HG02852 (cell line): ENCODE measurements around the gene C20orf144.

Experiments used
- ATAC-seq: cut with Tn5 transposase; IDR thresholded peaks from one replicate; pipeline ENCODE4 v1.9.1; 2021; ENCODE audit warnings: mild to moderate bottlenecking, moderate library complexity; ENCODE audit not compliant: unreplicated experiment

The C20orf144 gene

DNA sequence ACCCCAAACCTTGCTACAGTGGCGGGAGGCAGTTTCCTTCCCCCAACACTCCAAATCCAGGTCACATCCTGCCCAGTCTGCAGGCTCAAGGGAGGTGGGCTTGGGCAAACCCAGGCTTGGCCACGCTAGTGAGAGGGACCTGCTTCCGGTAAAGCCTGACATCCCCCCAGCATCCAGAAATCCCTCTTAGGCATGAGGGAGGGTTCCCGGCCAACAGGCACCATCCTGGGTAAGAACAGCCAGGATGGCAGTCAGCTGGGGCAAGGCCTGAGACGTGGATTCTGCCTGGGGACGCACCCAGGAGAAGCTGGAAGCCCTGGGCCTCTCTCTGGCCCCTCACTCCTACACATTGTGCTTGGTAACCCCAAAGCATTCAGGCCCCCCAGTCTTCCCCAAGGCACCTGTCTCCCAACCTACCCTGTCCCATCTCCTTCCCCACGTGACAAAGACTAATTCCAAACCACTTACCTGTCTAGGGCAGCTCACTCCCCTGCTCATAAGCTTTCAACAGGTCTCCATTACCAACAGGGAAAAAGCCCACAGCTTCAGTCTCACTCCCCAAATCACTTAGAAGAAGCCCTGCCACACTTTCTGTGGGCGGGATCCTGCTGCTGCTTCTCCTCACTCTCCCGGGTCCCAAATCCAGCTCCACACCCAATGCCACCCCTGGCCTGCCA lies 2.1 kb downstream of the C20orf144 start:
- ATAC-seq, result no peak

DNA sequence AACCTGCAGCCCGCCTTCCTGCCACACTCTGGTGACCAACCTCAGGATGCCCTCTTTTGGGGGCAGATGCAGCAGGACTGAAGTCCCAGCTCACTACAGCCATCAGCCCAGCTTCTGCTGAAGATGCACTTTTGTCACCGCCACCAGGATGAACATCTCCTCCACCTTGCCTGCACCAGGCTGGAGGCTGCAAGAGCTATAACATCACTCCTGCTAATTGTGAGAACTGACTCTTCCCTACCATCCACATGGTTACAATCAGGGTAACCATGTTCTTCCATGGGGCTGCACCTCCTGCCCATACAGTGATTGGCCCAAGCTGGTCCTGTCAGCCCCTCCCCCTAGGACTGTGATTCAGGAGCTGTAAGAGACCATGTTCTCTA lies 2.6 kb downstream of the C20orf144 start:
- ATAC-seq, result no peak

DNA sequence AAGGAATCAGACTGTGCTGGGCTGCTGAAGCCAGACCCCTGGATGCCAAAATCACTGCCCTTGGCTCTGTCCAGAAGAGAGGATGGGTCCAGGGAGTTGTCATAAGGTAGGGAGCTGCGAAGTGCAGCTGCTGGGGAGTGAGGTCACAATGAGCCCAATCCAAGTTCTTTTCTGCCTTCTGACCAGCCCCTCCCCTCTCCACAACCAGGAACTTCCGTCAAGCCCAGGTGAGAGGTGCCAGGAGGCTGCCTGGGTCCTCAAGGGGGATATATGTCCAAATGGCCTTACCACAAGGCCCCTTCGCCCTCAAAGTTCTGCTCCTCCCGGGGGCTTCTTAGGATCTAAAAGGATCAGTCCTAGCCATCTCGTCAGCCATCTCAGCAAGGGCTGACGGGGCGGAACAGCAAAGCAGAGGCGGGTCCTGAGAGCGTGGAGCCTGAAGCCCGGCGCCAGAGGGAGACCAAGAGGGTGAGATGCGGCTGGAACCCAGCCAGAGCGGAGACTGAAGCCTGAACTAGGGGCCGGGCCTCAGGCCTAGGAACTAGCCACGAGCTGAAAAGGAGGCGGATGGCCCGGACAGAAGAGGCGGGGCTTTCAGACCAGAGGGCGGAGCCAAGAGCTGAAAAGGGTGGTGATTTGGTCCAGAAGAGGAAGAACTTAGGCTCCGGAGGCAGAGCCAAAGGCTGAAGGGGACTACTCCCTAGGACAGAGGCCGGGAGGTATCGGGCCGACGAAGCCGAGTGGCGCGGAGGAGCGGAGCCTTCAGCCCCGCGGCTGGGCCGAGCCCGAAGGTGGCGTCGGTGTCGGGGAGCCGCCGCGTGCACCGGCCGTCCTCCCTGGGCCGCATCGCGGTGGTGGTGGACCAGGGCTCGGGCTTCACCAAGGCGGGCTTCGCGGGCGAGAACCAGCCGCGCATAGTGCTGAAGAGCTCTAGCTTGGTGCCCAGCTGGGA lies 4.4 kb downstream of the C20orf144 start, which contains the start of gene ACTL10:
Gene ACTL10, plus strand, starts transcription at position 651 of the 952 bp plus-strand sequence. CDS start 555 bp downstream, outside the sequence.
- peak; percentile 60 for ATAC-seq

DNA sequence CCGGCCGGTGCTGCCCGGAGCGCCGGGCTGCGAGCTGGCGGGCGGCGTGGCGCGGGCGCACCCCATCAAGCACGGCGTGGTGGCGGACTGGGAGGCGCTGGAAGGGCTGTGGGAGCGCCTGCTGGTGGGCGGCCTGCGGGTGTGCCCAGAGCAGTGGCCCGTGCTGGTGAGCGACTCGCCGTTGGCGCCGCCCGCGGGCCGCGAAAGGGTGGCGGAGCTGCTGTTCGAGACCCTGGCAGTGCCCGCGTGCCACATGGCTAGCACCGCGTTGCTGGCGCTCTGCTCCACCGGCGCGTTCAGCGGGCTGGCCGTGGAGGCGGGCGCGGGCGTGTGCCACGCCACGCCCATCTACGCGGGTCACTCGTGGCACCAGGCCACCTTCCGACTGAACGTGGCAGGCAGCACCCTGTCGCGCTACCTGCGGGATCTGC lies 5.1 kb downstream of the C20orf144 start:
- peak; percentile 18 for ATAC-seq

DNA sequence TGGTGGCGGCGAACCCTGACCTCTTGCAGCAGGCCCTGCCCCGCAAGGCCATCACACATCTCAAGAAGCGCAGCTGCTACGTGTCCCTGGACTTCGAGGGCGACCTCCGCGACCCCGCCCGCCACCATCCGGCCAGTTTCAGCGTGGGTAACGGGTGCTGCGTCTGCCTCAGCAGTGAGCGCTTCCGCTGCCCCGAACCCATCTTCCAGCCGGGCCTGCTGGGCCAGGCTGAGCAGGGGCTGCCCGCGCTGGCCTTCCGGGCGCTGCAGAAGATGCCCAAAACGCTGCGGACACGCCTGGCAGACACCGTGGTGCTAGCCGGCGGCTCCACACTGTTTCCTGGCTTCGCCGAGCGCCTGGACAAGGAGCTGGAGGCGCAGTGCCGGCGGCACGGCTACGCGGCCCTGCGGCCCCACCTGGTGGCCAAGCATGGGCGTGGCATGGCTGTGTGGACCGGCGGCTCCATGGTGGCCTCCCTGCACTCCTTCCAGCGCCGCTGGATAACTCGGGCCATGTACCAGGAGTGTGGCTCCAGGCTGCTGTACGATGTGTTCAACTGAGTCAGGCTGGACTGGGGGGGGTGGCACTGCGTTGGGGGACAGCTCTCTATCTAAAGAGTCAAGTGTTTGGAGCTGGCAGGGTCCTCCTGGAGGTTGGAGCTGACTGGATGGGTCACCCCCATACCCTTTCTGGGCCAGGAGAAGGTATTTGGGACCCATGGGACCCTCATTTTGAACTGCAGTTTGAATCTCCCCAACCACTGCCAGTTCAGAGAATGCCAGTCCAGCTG lies 5.7 kb downstream of the C20orf144 start:
- ATAC-seq, result peak; percentile 35

DNA sequence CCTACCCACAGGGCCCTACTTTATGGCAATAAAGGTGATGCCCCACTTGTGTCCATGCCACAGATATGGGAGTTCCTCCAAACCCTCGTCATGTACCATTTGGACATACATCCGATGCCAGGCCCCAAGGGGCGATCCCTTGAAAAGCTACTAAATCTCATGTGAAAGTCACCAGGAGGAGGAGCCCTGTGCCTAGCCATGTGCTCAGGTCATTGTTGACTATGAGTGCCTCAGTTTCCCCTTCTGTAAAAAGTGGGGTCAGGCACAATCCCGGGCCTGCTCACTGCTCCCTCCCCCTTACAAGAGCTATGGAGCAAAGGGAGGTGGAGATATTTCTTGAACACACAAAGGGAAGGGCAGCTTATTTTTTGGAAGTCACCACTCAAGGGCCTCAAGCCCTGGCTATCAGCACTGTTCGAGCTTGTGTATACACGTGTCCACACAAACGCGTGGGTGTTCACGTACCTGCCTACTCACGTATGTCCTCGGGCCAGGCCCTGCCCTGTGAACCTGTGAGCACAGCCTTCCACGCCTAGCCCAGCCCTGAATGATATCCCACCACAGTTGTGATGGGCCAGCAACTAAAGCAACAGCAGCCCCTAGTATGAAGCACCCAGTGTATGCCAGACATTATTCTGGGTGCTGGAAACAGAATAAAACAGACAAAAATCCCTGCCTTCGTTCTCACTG lies 6.5 kb downstream of the C20orf144 start:
- no peak for ATAC-seq

DNA sequence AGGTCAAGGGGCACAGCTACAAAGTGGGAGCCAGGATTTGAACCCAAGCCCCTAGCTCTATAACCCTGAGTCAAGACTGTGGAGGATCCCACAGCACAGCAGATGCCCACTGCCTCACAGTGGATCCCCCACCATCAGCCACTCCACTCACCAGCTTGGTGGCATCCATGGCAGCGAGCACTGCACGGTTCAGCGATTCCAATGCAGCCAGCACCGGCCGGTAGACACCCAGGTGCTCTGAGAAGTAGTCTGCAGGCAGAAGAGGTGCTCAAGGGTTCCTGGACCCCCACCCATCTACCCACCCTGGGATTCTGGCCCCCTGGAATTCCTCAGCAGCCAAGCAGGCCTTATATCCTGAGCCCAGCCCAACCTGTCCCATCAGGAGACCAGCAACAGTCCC lies 7.1 kb downstream of the C20orf144 start:
- no peak for ATAC-seq

DNA sequence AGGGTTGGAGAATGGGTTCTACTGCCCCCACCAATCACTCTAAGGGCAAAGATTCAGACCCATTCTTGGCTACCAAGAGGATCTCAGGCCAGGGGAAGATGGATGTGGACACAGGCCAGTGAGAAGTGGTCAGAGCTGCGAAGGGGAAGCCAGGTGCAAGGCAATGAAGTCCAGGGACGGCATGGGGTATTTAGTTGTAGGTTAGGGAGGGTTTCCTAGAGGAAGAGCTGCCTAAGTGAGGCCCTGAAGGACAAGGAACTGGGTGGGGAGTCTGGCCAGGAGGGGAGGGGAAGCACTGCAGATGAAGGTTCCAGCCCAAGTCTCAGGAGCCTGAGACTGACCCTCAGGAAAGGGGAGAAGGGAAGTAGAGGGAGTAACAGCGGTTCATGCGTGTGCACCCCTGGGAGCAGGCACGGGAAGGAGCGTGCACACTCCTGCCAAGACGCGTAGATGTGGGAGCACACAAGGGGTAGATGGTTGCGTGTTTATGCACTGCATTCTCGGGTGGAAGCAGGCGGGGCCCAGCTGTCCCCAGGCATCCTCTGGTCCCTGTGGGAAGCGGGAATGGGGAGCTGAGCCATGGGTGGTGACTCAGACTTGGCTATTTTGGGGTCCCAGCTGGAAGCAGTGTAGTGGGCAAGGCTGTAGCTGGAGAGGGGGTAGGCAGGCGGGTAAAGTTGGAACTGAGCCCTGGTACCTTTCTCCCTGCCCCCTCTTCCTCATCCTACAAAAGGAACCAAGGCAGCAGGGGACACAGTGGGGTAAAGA lies 7.9 kb downstream of the C20orf144 start:
- ATAC-seq, result no peak

DNA sequence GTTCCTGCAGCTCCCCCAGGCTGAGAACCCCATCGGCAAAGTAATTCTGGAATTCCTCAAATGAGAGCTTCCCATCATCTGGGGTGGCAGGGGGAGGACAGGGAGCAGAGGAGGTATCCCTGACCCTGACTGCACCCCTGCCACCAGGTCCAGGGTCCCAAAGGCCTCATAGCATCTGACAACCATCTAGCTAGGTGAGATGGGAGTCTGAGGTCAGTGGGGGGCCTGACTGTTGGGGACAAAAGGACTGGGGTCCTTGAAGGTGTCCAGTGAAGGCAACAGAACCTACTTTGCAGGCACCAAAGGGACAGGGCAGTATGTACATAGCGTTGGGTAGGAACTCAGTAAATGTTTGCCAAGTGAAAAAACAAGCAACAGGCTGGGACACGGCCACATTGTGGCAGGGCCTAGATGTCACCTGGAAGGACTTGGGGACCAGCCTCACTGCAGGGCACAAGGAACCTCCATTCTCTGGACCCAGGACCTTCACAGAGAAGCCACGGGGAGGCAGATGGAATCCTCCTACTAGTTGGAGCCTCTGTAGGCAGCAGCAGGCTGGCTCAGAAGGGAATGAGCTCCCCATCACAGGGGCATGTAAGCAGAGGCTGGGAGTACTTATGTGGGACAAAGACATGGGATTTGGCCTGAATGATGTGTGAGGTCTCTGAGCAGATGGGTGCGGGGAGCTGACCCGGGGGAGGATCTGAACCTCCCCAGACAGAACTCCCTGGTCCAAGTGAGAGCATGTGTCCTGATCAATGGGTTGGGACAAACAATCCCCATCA lies 8.8 kb downstream of the C20orf144 start:
- ATAC-seq, result no peak

DNA sequence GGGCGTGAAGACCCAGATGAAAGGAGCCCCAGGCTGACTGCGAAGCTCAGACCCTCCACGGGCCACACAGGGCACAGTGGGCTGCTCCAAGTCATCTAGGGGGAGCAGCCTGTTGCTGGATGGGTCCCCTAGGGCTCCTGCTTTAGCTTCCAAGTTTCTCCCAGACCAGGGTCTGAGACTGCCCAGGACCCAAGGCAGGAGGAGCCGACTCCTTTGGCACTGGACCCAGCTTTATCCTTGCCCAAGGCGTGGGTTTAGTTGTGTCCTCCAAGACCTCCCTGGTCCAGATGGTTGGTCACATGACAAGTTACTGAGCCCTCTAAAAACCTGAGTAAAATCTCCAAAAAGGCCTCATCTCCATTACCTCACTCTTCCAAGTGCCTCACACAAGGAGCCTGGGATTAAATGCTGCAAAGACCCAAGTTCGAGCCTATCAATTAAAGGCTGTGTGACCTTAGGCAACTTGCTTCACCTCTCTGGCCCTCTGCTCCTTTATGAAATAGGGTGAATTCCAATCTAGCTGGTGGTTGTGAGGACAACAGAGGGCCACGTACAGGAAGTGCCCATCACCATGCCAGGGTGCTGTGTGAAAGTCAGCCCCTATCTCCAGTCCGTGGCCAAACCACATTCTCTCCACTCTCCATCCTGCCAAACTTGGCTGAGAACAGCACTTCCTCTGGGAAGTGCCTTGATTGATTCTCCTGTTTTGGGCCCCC lies 9.6 kb downstream of the C20orf144 start:
- no peak for ATAC-seq

DNA sequence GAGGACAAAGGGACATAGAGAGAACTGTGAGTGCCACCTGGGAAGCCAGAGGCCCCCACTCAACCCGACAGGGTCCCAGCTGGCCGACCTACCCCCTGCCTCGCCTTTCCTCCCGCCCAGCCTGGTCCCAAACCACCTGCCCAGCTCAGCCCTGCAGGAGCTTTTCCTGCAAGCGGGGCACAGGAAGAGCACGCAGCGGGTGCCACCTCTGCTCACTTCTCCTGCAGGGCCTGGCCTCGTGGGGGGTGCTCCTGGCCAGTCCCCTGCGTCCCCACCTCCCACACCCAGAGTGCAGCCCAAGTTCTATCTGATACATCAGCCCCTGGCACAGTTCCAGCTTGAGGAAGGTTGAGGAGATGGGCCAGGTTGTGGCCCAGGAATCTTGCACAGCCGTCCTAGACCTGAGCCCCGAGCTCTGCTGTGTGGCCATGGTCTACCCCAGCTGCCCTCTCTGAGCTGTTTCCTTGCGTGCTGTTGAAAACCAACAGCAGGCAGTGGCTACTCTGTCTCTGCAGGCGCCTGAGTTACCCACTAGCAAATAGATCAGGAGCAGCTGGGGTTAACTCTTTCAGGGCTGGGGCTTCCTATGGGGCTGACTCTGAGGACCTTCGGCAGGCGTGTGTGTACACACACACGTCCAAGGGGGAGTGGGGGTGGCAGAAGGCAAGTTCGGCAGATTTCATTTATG lies 10.4 kb downstream of the C20orf144 start:
- no peak for ATAC-seq

DNA sequence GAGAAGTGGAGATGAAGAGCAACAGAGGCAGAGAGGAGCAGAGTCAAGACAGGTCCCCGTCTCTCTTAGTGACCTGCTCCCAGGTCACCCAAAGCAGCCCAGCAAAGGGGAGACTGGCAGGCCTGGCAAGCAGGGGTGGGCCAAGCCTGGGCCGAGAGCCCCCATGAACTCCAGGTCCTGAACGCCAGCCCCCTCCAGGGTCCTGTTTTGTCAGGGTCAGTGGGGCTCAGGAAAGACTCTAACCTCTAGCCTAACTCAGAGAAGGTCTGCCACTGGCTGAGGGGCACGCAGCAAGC lies 10.9 kb downstream of the C20orf144 start:
- no peak for ATAC-seq

DNA sequence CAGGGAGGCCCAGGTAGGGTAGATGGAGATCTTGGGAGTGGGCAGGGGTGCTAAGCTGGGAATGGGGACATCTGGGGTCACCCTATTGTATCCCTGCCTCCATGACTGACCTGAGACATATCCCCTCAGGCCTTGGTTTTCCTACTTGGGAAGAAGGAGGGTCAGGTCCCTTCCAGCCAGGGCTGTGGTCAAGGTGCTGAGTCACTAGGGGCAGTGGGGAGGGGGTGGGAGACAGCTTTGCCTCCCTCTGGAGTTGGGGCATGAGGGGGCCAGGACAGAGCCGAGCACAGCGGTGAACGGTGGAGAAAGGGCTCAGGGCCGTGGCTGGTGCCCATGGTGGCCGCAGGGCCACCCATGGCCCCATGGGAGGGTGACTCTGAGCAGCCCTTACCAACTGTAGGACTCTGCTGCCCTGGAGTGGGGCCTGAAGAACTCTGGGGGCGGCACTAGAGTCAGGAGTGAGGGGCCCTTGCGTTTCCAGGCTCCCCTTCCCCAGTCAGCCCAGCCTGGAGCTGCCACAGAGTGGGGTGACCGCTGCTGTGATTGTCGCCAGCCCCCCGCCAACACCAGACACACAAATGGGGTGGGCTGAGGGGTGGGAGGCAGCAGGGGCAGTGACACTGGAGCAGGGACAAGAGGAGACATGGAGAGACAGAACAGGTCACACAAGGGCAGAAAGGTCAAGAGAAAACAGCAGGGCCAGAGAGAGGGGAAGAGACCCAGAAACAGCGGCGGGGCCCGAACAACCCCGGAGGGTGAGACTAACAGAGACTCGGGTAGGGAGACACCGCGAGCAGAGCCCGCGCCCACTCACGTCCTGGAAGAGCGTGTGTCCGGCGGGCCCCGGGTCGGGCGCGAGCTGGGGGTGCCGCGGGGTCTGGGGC lies 11.5 kb downstream of the C20orf144 start:
- ATAC-seq, result no peak

DNA sequence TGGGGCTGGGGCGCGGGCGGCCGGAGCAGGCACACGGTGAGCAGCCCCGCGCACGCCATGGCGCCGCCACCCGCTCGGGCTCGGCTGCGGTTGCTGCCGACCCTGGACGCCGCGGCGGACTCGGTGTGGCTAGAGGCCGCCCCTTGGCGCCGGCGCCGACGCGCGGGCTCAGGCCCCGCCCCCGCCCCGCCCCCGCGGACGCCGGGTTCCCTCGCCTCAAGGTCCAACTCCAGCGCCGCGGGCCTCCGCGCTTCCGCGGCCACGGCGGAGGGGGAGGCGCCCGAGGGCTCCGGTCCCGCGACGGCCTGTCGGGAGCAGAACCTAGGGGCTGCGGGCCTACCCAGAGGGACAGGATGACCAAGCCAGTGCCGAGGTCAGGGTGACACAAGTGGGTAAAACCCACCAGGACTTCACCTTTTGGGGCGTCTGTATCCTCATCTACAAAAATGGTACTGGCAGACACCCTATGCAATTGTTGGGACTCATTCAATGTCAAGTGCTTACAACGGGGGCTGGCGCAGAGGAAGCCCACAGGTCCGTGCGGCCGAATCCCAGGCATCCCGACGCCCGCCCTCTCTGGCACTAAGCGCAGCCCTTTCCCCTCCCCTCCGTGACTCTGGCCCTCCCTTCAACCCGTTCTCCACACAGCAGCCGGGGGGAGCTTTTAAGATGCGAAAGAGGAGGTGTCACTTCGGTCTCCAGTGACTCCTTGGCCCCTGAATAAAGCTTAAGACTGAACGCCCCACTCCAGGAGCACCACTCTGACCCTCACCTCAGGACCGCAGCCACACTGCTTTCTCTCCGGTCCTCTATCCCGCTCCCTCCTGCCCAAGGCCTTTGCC lies 12.4 kb downstream of the C20orf144 start, which contains the start of gene NECAB3:
Gene NECAB3, minus strand, starts transcription at position 135 of the 842 bp plus-strand sequence. Its CDS starts 76 bp downstream, at position 59.
- ATAC-seq, result peak; percentile 73

DNA sequence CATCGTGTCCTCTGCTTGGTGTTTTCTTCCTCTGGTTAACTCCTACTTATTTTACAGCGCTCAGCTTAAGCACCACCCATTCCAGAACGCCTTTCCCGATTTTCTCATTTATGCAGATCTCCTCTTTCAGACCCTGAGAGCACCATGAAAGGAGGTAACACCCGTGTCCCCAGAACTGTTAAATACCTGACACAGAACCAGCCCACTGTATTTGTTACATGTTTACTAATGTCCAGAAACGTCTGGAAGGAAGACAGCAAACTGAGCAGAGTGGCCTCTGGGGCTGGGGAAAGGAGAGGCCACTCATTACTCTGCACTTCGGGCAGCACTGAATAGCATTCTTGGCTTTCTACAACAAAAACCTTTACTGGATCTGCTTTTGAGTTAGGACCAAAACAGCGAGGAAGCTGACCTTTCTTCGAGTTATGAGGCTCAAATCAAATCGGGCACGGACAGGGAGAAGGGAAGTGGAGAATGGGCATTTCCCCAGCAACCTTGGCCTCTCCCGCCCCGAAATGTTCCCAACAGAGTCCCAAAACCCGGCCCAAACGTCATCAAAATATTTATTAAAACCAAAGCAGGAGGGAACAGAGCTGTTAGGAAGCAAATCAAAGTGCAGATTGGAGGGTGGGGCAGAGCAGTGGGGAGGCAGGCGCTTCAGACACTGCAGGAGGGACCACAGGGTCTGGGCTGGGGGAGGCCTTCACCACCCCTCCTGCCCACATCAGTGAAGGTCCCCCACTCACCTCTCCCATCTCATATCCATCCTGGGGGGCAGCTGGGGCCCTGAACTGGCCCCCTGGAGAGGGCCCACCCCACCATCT lies 13.2 kb downstream of the C20orf144 start:
- ATAC-seq, result no peak
